PC-3 (cell line): Measurements from ENCODE around the gene BCL11B. TPM values are rescaled to one million over a fixed set of nuclear protein-coding genes. Genes with fewer than 3 reads are reported as not detected.

Experiments used
- ATAC-seq: fragments of 200-7000 bp; cut with Tn5 transposase; 2 replicates; pipeline ENCODE4 v1.9.1; 2020; ENCODE audit warnings: mild to moderate bottlenecking, moderate library complexity
- BruUV-seq: library from RNA; stranded (reverse); fragments of 400-500 nt; replicated peaks from 2 replicates; lab custom pipeline; 2021; lab: Mats Ljungman, UMichigan
- CTCF ChIA-PET: fragments of 300-600 bp; sonication (Branson Sonifier 250); formaldehyde crosslinking; loops from one replicate; lab custom pipeline; 2022; ENCODE audit warnings: antibody characterized with exemption; lab: Charles Lee
- POLR2A ChIA-PET: fragments of 300-600 bp; sonication (Branson Sonifier 250); formaldehyde crosslinking; loops from one replicate; lab custom pipeline; 2022; ENCODE audit warnings: antibody characterized with exemption; ENCODE audit not compliant: unreplicated experiment; lab: Charles Lee
- DNase-seq: peaks from one replicate; pipeline ENCODE4 v3.0.0-alpha.2; 2015
- H2AFZ ChIP-seq: fragments of 300-600 bp; sonication (generic); 2 replicates; pipeline ENCODE4 v1.6.0; 2016; ENCODE audit warnings: antibody characterized with exemption, low read length
- H3F3A ChIP-seq: fragments of 300-600 bp; sonication (generic); one replicate; pipeline ENCODE4 v1.6.0; 2017; ENCODE audit warnings: antibody characterized with exemption, low read length, control low read depth, mild to moderate bottlenecking; ENCODE audit not compliant: unreplicated experiment
- H3K27ac ChIP-seq: fragments of 300-600 bp; sonication (generic); 2 replicates; pipeline ENCODE4 v1.5.1; 2016; ENCODE audit warnings: mild to moderate bottlenecking, low read length
- H3K27me3 ChIP-seq: fragments of 300-600 bp; sonication (generic); 2 replicates; pipeline ENCODE4 v1.6.1; 2016; ENCODE audit warnings: low read length, mixed read lengths
- H3K36me3 ChIP-seq: fragments of 300-600 bp; sonication (generic); 2 replicates; pipeline ENCODE4 v1.6.1; 2016; ENCODE audit warnings: low read depth, mixed run types, low read length, mixed read lengths
- H3K4me1 ChIP-seq: fragments of 300-600 bp; sonication (generic); 2 replicates; pipeline ENCODE4 v1.5.1; 2016; ENCODE audit warnings: low read length; ENCODE audit not compliant: insufficient read depth
- H3K4me2 ChIP-seq: fragments of 300-600 bp; sonication (generic); 2 replicates; pipeline ENCODE4 v1.6.0; 2016; ENCODE audit warnings: low read length
- H3K4me3 ChIP-seq: fragments of 300-600 bp; sonication (generic); 2 replicates; pipeline ENCODE4 v1.5.1; 2016; ENCODE audit warnings: mild to moderate bottlenecking, low read length, mixed read lengths
- H3K79me2 ChIP-seq: fragments of 300-600 bp; sonication (generic); 2 replicates; pipeline ENCODE4 v1.6.1; 2017; ENCODE audit warnings: low read length, mixed read lengths
- H3K9ac ChIP-seq: fragments of 300-600 bp; sonication (generic); 2 replicates; pipeline ENCODE4 v1.6.0; 2016; ENCODE audit warnings: mild to moderate bottlenecking, low read length
- H3K9me2 ChIP-seq: fragments of 300-600 bp; sonication (generic); replicated peaks from 2 replicates; pipeline ENCODE4 v1.6.1; 2016; ENCODE audit warnings: mixed run types, low read length, mixed read lengths
- H3K9me3 ChIP-seq: fragments of 300-600 bp; sonication (generic); 2 replicates; pipeline ENCODE4 v1.6.1; 2016; ENCODE audit warnings: low read length, mixed read lengths
- H4K20me1 ChIP-seq: fragments of 300-600 bp; sonication (generic); 2 replicates; pipeline ENCODE4 v1.6.1; 2016; ENCODE audit warnings: low read length, mixed read lengths
- CTCF ChIP-seq: fragments of 300-600 bp; sonication (generic); conservative IDR thresholded peaks from 2 replicates; pipeline ENCODE4 v1.5.1; 2017; ENCODE audit warnings: antibody characterized with exemption, low read depth, mild to moderate bottlenecking, low read length
- EZH2 ChIP-seq: fragments of 300-600 bp; sonication (generic); IDR thresholded peaks from one replicate; pipeline ENCODE4 v1.6.1; 2017; ENCODE audit warnings: antibody characterized with exemption, mild to moderate bottlenecking, low read length; ENCODE audit not compliant: unreplicated experiment
- EZH2phosphoT487 ChIP-seq: fragments of 300-600 bp; sonication (generic); IDR thresholded peaks from 2 replicates; pipeline ENCODE4 v1.6.1; 2018; ENCODE audit warnings: mild to moderate bottlenecking, antibody characterized with exemption, low read length, borderline replicate concordance
- intact Hi-C: fragments of 100-400 bp; cut with micrococcal nuclease; formaldehyde crosslinking; loops from 2 replicates; pipeline ENCODE4 v1.9.0; 2023
- total RNA-seq: library from RNA; depleted of rRNA; stranded (reverse); fragments of >200 nt; gene quantifications from 2 replicates; pipeline ENCODE4 v1.2.3, GENCODE V29; 2014

BCL11B gene
- total RNA-seq, 1 experiment from 2014 or later = 0.73 TPM

DNA sequence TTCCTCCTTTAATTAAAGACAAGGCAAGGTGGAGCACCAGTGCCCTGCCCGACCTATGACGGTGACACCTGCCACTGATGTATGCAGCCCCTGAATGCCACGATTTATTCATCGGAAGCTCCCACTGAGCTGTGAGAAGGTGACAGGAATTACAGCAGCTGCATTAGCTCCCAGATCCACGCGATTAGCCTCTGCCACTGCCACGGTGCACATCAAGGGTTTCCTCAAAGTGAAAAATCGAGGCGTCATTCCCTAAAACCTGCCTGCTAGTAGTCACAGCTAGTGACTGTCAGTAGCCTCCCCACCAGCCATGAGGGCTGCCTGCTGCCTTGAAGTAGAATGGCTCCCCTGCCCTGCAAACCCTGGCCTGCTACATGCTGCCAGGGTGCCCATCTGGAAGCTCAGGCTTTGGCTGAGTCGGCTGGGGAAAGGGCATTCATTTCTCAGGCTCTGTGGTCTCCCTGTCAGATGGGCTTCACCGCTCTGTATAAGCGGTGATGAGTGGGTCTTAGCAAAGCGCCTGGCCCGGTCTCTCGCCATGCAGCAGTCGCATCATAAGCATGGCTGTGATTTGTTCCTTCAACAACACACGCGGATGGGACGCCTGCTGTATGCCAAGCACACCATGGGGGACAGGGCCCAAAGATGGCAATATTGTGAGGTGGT lies 8.2 kb upstream of the BCL11B start:
- Histone ChIP-seq H3K9me2 (no peaks in the 10 kb centered on the region), H4K20me1 (no peaks in the 10 kb centered on the region), H3K27me3 (peaks cover 98% of the 10 kb centered on the region), H3K9me3 (no peaks in the 10 kb centered on the region), H3K4me2 (no peak overlapping the region), H3K4me3 (no peak overlapping the region), H3K27ac (no peak overlapping the region), H3F3A (no peaks in the 10 kb centered on the region), H3K79me2 (no peaks in the 10 kb centered on the region), H2AFZ (no peak overlapping the region), H3K4me1 (no peaks in the 10 kb centered on the region), H3K36me3 (no peaks in the 10 kb centered on the region), H3K9ac (no peak overlapping the region)
- no TSS peak for BruUV-seq
- ATAC-seq (no peak), DNase-seq (no peak)
- POLR2A ChIA-PET = no interaction called here
- intact Hi-C loops = no loop called here
- no peak for TF ChIP-seq EZH2phosphoT487
- TF ChIP-seq EZH2 = no peak
- no peak for TF ChIP-seq CTCF
- CTCF ChIA-PET = no interaction called here

DNA sequence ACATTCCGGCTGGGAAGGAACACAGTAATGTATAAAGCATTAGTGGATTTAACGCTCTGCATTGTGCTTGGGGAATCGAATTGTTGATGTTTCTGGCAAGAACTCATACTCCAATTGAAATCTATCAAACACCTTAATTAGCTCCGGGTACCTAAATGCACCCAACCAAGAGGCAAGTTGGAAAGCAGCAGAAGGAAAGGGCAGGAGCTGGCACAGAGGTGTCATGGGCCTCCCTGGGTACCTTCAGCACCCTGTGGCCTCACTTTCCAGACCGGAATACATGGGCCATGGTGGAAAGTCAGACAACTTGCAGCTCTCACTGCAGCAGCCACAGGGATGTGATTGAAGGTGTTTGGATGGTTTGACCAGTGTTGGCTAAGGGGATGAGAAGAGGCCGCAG lies 6.8 kb upstream of the BCL11B start:
- ChIA-PET CTCF (no interaction called here), POLR2A (no interaction called here)
- no peak for DNase-seq
- Histone ChIP-seq H3K4me1 (0 out of 2 replicates have a peak, but pooled peaks cover 5% of the 10 kb centered on the region), H3K79me2 (no peaks in the 10 kb centered on the region), H3F3A (no peaks in the 10 kb centered on the region), H4K20me1 (no peaks in the 10 kb centered on the region), H3K9ac (no peak overlapping the region), H3K36me3 (no peaks in the 10 kb centered on the region), H3K9me3 (no peaks in the 10 kb centered on the region), H2AFZ (no peak overlapping the region), H3K9me2 (no peaks in the 10 kb centered on the region), H3K4me2 (no peak overlapping the region), H3K27me3 (peaks cover 96% of the 10 kb centered on the region), H3K27ac (no peak overlapping the region), H3K4me3 (no peak overlapping the region)
- no peak for ATAC-seq
- no peak for TF ChIP-seq EZH2
- no peak for TF ChIP-seq EZH2phosphoT487
- TF ChIP-seq CTCF = no peak
- intact Hi-C loops = no loop called here
- no TSS peak for BruUV-seq

GRCh38 chr14:99277530-99277929 lies 5.5 kb upstream of the BCL11B start:
- TF ChIP-seq EZH2phosphoT487 (no peak), CTCF (no peak), EZH2 (no peak)
- no peak overlapping the region for H3K9ac ChIP-seq
- no peak overlapping the region for H2AFZ ChIP-seq
- H3K36me3 ChIP-seq = no peaks in the 10 kb centered on the region
- no peaks in the 10 kb centered on the region for H3K9me2 ChIP-seq
- H3K4me1 ChIP-seq = peaks cover 5% of the 10 kb centered on the region; the same call in 1 of the 2 replicates
- H3K79me2 ChIP-seq = no peaks in the 10 kb centered on the region
- peaks cover 96% of the 10 kb centered on the region for H3K27me3 ChIP-seq
- ChIA-PET POLR2A (no interaction called here), CTCF (no interaction called here)
- no peak overlapping the region for H3K4me2 ChIP-seq
- ATAC-seq = no peak
- H3K27ac ChIP-seq = no peak overlapping the region
- H4K20me1 ChIP-seq = no peaks in the 10 kb centered on the region
- no peak overlapping the region for H3K4me3 ChIP-seq
- BruUV-seq = no TSS peak
- H3F3A ChIP-seq = no peaks in the 10 kb centered on the region
- no peak for DNase-seq
- intact Hi-C loops = no loop called here
- H3K9me3 ChIP-seq = no peaks in the 10 kb centered on the region
